Right ventricle myocardium inferior (tissue), 1 donor: ENCODE measurements around the gene FHIT. TPM values are rescaled to one million over a fixed set of nuclear protein-coding genes. Genes with fewer than 3 reads are reported as not detected.

Experiments
- ATAC-seq: fragments of 200-7000 bp; cut with Tn5 transposase; one replicate; pipeline ENCODE4 v1.9.1; 2020; ENCODE audit warnings: mild to moderate bottlenecking, moderate library complexity
- DNase-seq: peaks from one replicate; pipeline ENCODE4 v3.0.0; 2021; ENCODE audit errors: missing footprints
- intact Hi-C: fragments of 100-400 bp; cut with DNase I; formaldehyde crosslinking; loops from one replicate; pipeline ENCODE4 v1.11.0; 2022
- total RNA-seq: library from RNA; stranded (reverse); fragmentation: NEBNext Ultra II Directional; extraction: Animal tissue kit (Norgen Biotek cat#: 25700); gene quantifications from one replicate; pipeline ENCODE4 v1.2.1, GENCODE V29; 2021
- donor health status: DM: no; HTN: yes; CAD: no; lungs with severe emphysema.

FHIT gene
- total RNA-seq, 1 donor from 2014 or later, result 24.5 TPM

DNA sequence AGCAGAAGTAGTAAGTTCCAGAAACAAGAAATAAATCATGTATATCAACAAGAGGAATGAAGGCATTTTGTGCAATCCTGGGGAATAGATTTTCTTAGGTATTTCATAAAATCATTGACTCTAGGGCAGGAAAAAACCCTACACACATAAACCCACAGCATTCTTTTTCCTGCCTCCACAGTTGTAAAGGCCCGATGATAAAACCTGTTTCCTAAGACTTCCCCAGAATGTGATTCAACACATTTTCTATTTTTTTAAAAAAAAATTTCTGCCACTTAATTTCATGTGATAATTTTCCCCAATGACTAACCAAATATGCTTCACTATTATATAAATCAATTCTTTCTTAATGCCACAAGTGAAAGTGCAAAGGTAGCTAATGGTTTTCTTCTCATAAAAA, 407.0 kb downstream of the FHIT start:
- ATAC-seq (no peak), DNase-seq (no peak)
- intact Hi-C loops, result no loop called here

DNA sequence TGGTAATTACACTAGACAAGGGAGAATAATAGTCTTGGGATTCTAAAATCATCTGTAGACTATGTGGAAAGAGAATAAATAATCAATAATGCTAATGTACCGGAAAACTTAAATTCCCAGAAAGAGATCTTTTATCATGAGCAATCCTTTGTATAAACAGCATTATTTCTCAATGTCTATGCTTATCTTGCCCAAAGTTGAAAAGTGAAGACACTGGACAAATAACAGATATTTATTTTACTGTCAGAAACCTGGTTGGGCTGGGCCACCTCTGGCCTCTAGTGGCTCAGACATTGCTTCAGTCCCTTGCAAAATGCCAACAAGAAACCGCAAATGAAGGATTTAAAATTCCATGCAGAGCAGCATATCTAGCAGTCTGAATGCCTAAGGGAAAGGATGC, 409.9 kb downstream of the FHIT start:
- DNase-seq (no peak), ATAC-seq (no peak)
- intact Hi-C loops, result no loop called here

DNA sequence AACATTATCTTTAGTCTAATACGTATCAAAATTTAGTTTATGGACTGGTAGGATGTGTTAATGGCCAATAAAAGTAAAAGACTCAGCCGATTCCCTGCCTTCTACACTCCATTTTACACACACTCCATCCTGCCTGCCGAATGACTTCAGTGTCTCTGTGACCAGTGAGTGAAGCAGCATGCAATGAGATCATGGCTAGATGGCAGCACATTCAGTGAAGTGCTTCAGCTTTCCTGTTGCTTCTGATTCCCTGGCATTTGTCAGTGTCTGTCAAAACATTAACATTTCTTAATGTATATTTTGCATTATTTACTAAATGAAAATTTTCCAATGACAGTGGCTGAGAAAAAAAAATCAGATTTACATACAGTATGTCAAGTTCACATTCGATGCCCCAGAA, 412.0 kb downstream of the FHIT start:
- no peak for DNase-seq
- ATAC-seq, result no peak
- intact Hi-C loops, result no loop called here

DNA sequence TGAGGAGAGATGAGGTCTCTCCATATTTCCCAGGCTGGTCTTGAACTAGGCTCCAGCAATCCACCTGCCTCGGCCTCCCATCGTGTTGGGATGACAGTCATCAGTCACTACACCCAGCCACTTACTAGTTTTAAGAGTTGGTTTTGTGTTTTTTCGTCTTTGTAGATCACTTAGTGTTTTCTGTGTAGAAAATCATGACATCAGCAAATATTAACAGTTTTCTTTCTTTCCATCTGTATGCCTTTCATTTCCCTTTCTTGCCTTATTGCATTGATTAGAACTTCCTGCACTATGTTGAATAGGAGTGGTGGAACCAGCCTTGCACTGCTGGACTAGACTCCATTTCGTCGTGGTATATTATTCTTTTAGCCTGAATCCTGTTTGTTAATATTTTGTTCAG, 415.5 kb downstream of the FHIT start:
- ATAC-seq (no peak), DNase-seq (no peak)
- intact Hi-C loops, result no loop called here

DNA sequence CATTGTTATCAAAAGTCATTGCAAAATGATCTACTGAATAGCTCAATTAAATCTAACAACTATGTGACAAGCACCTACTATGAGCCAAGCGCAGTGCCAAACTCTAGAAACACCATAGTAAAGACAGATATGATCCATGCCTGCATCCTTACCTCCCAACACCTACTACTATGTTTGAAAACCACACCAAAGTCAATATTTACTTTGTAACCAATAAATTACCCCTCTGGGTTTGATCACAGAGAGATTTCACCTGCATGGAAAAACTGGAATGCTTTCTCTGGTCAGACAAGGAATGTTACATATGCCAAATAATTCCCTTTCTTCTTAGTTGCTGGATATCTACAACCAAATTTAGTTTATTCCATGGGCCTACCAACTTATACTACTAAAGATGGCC, 422.2 kb downstream of the FHIT start:
- intact Hi-C loops, result no loop called here
- DNase-seq (no peak), ATAC-seq (no peak)

DNA sequence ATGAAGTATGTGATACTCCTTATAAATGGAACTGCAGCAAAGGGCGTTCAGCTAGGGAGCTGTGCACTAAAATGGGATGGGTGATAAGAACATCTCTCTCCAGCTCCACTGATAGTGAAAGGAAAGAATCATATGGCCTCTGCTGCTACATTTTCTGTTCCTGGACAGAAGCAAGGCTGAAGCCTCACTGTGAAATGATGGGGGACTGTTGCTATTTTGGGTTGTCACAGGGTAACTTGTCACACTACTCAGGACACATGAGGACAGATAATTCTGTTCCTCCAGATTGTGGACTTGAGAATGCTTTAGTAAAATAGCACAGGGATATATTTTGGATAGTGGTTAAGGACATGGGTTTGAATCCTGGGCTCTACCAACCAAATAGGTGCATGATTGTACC, 423.6 kb downstream of the FHIT start:
- intact Hi-C loops, result no loop called here
- DNase-seq (no peak), ATAC-seq (no peak)

DNA sequence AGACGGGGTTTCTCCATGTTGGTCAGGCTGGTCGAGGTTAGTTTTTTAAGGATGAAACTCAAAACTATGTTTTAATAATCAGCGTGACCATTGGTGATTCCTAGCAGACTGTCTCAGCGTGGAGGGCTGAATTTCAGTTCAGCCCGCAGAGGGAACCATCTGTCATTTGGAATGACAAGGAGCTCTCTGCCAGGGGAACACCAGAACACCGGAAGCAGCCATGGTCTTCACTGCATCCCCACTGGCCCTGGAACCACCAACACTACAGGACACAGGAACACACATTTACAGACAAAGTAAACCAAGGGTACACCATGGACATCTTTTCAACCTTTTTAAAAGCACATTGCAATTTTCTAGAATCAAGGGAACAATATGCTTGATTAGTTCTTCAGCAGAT, 424.7 kb downstream of the FHIT start:
- intact Hi-C loops, result no loop called here
- ATAC-seq (no peak), DNase-seq (no peak)

DNA sequence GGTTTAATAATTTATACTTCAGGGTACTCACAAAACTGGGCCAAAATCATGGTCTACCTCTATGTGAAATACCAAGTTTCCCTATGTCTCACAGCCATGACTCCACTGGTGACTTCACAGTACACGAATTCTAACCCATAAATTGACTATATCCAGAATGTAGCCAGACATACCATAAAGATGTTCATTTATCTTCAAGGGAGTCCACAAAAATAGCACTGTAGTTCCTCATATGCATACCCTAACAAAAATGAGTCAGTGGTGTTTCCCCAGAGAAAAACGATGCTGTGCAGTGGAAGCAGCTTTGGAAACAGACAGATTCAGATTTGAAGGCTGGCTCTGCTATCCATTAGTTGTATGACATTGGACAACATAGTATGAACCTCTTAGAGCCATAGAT, 438.8 kb downstream of the FHIT start:
- ATAC-seq, result no peak
- DNase-seq, result no peak
- intact Hi-C loops, result no loop called here

DNA sequence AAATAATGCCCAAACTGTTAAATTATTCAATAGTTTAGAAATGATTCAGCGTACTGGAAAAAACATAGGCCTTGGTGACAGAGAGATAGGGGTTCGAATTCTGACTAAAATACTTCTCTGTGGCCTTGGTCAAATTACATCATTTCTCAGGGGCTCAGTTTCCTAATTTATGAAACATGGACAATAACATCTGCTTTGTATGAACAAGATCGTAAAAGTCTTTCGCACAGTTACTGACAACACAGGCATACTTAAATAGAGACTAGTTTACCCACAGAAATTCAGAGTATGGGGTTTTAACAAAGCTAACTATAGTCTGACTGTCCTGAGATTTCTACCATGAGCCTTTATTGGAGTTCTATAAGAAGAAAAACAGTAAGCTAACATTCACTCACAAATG, 440.4 kb downstream of the FHIT start:
- intact Hi-C loops, result no loop called here
- no peak for ATAC-seq
- no peak for DNase-seq

DNA sequence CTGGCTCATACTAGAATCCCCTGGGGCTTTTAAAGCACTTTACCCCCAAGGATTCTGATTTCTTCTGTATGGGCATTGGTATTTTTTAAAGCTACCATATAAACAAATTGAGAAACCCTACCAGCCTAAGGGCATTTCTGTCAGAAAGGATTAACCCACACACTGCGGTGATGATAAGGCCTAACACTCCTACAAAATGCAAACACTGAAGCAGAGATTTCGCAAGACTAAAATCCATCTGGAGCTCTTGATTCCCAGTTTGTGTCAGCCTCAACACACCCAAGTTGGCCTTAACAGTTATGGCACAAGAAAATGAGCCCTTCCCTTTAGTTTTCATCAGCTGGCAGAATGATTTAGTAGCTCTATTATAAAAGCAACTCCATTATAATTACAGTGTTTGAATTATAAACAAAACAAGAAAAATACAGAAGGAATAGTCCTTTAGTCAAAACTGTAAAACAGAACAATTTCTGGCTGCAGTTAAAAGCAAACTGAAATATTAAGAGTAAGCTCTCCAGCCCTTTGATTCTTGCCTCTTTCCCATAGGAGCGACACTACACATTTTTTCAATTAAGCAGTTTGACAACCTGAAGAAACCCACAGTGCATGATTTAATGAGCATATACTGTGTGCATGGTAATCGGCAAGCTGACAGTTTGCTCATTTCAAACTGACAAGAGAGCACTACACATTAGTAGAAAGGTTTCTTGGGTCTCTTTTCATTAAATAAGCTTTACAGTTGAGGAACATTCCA, 441.2 kb downstream of the FHIT start:
- no peak for ATAC-seq
- intact Hi-C loops, result no loop called here
- no peak for DNase-seq

DNA sequence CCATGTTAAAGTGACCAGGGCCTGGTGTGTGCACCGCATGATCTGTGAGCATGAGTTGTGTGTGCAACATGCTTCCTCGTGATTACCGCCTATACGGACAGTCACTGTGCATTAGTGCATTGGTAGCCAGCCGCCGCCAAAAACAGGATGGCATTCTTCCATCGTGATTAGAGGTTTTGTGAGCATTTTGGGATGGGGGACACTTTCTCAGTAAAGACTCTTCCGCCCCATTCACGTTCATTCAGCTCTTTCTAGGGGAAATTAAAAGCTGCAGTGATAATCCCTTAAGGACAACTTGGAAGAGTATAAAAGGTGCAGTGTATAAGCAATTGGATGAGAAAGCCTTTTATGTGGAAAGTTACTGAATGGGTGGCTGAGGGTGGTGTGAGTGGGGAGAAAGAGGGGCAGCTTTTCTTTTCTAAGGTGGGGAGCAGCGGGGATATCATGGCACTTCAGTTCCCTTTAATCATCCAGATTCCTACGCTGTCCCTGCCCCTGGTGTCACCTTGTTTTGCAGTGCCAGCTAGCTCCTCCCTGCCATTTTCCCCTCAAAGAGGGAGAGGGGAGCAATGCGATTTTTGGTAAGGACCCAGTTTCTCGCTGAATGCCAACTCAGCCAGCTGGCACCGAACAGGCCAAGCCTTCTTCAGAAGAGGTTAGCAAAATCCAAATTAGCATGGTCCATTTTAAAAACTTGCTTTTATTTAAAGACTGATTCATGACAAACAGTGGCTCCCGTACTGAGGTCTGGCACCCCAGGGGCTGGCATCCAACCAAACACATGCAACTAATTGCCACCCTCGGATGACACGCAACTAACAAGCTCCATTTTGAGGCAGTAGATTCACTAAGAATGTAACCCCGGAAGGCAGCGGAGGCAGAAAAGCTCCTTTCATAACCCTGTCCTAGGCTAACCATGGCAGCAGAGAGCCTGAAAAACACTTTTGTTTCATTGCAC, 447.8 kb downstream of the FHIT start:
- DNase-seq, result no peak
- intact Hi-C loops, result no loop called here
- no peak for ATAC-seq

DNA sequence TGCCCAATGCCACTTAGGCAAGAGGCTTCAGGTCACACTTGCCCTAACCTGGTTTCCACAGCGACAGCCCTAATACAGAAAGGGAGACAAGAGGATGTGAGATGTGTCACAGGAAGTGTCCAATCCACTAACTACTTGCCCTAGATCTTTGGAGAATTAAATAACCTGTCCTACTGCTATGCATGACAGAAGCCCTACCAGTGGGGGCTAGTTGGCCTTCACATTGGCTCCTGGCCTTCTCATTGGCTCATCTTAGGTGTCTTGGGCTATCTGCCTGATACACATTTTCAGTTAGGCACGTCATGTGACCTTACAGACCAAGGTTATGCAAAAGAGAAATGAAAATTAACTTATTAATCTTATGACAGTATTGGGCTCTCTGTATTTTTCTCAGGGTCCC, 449.9 kb downstream of the FHIT start:
- intact Hi-C loops, result no loop called here
- ATAC-seq (no peak), DNase-seq (no peak)

DNA sequence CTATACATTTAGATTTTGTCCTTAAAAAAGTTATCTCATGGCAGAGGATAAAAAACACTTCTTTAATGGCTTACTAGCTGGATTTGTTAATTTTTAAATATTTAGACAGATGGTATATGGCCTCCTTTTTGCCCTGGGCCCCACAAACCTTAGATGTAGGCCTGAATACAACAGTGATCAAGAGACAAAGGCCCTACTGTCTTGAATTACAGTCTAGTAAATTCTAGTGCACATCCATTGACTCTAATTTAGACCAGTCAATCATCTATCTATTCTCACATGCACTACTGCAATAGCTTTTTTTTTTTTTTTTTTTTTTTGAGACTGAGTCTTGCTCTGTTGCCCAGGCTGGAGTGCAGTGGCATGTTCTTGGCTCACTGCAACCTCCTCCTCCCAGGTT, 452.8 kb downstream of the FHIT start:
- DNase-seq, result no peak
- no peak for ATAC-seq
- intact Hi-C loops, result no loop called here

DNA sequence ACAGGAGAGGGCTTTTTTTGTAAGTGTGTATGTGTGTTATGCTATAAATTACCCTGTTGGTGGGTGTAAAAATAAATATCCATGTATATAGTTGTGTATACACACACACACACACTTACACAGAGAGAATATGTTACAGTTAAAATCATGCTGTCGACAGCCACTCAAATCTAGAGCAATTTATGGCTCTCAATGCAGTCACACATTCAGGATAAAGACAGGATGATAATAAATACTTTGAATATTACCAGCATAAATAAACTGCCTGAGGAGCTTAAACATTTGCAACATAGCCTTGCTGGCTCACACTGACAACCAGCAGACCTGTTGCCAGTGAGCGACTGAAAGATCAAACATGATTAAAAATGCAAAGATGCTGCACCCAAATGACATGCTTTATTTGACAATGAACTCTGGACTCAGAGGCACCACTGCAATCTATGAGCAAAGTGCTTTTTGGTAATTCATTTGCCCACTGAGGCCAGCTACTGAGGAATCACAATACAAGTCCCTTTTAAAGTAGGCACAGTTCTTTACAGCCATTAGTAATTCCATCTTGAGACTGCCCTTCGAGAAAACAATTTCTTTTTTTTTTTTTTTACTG, 458.9 kb downstream of the FHIT start:
- intact Hi-C loops, result no loop called here
- DNase-seq (no peak), ATAC-seq (no peak)

DNA sequence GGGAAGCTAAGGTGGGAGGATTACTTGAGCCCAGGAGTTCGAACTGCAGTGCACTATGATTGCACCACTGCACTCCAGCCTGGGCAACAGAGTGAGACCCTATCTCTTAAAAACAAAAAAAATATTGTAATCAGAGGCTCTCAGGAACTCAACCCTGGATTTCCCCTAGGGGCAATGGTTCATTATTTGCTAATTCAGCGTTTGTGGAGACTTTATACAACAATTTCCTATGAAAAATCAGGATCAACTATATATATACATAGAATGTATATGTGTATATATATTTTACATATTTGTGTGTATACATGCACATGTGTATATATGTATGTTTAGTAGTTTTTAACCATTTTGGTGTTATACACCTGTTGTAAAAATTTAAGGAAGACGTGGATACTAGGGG, 463.1 kb downstream of the FHIT start:
- DNase-seq (no peak), ATAC-seq (no peak)
- intact Hi-C loops, result no loop called here

DNA sequence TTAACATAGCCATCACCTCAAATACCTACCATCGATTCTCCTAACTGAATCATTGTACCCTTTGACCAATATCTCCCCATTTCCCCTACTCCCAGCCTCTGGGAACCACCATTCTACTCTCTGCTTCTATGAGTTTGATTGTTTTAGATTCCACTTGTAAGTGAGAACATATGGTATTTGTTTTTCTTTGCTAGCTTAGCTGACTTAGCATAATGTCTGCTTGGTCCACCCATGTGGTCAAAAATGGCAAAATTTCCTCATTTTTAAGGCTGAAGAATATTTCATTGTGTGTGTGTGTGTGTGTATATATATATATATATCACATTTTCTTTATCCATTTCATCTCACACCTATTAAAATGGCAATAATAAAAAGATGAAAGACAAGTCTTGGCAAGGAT, 469.3 kb downstream of the FHIT start:
- DNase-seq (no peak), ATAC-seq (no peak)
- intact Hi-C loops, result no loop called here

DNA sequence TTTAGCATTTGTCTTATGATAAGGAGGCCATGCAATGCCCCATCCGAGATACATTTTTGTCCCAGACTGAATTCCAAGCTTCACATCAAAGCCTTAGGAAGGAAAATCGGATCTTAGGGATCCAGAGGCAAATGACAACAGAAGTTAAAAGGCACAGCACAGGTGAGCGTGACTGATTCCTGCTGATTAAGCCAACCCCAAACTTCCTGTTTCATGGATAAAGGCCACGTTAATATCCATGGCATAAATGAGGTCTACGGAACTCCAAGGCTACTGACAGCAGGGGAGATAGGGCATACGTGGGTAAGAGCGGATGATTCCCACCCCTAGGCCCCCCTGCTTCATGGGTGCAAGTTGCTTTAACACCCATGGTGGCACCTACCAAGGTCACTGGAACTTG, 471.6 kb downstream of the FHIT start:
- ATAC-seq (no peak), DNase-seq (no peak)
- intact Hi-C loops, result no loop called here

DNA sequence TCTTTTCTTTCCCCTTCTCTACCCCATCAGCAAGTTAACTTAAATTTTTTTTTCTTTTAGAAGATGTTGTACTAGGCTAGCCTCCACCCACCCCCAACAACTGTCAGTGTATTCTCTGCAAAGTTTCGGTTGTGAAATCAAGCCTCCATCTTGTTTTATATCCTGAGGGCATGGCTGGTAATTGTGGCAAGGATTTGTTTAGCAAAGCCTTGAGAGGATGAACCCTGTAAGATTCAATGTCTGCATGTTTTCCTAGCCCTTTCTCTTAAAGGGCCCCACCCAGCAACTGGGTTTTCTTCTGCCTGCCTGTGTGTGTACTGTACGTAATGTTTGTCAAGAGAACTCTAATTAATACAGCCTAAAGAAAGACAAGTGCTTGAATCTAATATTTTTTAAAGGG, 475.3 kb downstream of the FHIT start:
- DNase-seq (no peak), ATAC-seq (no peak)
- intact Hi-C loops, result no loop called here

DNA sequence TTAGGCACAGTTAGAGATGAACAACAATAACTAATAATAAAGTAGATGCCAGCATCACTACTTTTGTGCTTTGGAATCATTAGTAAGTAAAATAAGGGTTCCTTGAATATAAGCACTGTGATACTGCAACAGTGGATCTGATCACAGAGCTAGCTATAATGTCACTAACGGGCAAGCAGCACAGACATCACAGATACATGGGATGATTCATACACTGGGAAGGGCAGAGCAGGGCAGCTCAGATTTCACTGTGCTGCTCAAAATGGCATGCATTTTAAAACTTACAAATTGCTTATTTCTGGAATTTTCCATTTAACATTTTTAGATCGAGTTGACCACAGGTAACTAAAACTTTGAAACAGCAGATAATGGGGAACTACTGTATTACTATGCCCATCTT, 476.6 kb downstream of the FHIT start:
- no peak for DNase-seq
- intact Hi-C loops, result no loop called here
- no peak for ATAC-seq

DNA sequence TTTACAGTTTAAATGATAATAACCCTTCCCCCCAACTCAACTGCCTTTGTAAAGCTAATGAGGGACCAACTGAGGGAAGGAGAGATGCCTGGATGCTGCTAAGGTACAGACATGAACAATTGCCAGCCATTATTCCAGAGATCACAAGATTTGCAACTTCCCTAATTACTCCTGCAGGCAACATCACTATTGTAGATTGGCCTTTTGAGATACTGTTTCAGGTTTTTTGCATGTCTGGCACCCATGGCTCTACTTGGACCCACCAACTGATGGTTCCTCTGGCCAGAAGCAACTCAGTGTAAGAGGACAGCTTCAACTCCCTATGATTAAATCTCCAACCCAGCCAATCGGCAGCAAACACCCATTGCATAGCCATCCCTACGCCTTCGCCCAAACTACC, 478.7 kb downstream of the FHIT start:
- DNase-seq (no peak), ATAC-seq (no peak)
- intact Hi-C loops, result no loop called here
